GM15510 (cell line): ENCODE data around the gene WIPF3.

ENCODE experiments used
- POLR2A ChIP-seq: IDR thresholded peaks from 3 replicates; pipeline ENCODE4 v1.6.1; 2011; ENCODE audit warnings: borderline replicate concordance; ENCODE audit not compliant: insufficient read length; ENCODE audit errors: extremely low read depth

WIPF3 gene

DNA sequence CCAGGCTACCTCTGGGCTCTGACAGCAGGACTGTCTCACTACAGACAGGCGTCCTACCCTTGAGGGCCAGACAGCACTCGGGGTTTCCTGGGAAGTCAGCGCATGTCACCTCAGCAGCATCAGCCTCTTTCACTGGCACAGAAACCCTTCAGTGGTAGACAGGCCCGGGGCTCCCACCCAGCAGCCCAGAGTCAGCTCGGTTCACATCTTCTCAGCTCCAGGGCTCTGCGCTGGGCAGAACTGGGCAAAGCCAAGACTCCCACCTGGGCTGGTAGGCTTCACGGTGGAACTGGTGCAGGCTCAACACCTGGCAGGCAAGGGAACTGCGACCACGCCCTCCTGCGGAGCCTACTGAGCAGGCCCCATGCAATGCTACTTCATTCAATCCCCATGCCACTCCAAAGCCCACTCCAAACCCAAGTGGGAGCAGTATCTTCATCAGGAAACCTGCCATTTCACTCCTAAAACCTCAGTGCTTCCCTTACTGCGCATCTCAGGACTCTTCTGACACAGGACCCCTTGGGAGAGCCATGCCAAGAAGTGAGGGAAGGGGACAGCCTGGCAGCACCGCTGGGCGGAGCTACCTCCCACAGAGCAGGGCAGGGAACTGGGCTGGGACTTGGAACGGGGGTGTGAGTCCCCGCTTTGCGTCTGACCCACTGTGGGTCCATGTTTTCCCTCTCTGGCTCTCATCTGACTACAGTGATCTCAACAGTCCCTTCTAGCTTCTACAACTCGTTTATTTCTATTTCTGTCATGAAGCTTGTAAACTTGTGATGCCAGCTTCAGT lies 122.9 kb downstream of the WIPF3 start:
- TF ChIP-seq POLR2A: no peak

DNA sequence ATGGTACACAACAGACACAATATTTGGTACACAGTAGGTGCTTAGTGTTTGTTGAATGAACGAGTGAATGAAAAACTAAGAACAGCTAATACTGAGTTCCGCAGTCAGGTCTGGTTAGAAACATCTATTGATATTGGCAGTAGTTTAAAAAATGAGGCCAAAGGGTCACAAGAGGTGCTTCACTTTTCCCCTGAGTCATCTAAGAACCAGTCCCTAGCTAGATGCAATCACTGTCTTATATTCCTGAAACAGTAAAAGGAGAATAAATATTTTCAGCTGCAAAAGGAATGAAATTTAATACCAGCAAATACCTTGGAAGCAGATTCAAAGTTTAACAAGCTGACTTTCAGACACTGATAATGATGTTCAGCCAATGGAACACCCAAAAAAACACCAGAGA lies 128.8 kb downstream of the WIPF3 start:
- TF ChIP-seq POLR2A: no peak

DNA sequence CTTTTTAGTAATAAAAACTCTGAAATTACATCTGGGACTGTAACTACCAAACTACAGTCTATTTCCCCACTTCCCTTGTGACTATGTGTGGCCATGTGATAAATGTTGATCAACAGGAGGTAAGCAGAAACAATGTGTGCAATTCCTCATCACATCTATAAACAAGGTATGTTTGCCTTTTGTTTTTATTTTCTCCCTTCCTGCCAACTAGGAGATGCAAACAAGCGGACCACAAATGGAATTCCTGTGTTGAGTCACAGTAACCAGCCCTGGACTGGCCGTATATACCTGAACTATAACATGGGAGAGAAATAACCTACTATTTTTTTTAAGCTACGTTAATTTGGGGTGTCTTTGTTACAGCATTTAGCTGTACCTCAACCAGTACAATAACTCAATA lies 130.8 kb downstream of the WIPF3 start:
- TF ChIP-seq POLR2A: no peak

- TF ChIP-seq POLR2A: no peak
Observed at GRCh38 chr7:29940199-29940598, 133.9 kb downstream of the WIPF3 start.

DNA sequence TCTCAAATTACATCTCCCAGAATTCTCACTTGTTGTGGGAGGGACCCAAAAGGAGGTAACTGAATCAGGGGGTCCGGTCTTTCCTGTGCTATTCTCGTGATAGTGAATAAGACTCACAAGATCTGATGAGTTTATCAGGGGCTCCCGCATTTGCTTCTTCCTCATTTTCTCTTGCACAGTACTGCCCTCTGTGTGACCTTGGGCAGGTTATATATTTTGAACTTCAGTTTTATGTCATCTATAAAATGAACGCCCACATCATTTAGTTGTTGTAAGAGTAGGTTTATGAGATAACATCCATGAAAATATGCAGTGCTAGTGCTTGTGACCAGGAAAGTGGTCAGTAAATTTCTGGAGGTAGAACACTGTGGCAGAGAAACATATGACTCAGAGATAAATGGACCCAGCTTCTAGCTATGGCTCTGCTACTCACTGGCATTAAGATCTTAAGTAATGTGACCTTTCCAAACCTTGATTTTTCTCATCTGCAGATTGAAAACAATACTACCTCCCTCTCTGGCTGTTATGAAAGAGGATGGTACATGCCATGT lies 139.0 kb downstream of the WIPF3 start:
- TF ChIP-seq POLR2A: no peak

GRCh38 chr7:29946428-29947186 lies 140.3 kb downstream of the WIPF3 start:
- TF ChIP-seq POLR2A: no peak

DNA sequence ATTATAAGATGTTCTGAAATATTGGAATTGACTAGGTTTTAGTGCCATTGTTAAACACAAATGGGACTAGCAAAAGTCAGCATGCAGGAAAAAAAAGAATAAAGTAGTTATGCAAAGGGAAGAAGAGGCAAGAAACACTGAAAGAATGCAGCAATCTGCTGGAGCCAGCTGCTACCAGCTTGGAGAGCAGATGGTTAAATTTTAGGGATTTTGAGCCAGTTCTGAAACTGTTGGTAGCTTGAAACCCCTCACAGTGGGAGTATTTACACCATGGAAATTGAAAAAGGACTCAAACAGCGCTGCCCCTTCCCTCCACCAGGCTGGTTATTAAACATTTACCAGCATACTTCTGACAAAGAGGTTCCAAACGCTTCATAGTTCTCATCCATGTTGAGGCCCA lies 142.3 kb downstream of the WIPF3 start:
- TF ChIP-seq POLR2A: no peak

- no peak for TF ChIP-seq POLR2A
Observed at GRCh38 chr7:29950480-29950879, 144.2 kb downstream of the WIPF3 start.

DNA sequence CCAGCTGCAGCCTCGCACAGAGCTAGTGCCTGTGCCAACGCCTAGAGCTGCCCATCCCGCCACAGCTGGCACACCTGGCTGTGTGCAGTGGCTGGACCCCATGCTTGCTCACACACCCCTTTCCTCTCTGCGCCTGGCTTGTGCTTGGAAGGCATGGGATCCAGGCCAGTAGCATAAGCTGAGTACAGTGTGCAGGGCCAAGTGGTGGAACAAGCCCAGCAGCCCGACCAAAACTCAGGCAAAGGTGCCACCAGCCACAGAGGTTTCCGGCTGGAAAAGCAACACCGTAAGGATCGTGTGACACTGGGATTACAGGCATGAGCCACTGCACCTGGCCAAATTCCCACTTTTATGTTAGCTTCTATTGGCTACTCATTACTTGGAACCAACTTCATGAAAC lies 144.9 kb downstream of the WIPF3 start:
- no peak for TF ChIP-seq POLR2A

GRCh38 chr7:29953726-29954347 lies 147.5 kb downstream of the WIPF3 start:
- no peak for TF ChIP-seq POLR2A

- TF ChIP-seq POLR2A: no peak
Observed at GRCh38 chr7:29955075-29955792, 148.9 kb downstream of the WIPF3 start.

DNA sequence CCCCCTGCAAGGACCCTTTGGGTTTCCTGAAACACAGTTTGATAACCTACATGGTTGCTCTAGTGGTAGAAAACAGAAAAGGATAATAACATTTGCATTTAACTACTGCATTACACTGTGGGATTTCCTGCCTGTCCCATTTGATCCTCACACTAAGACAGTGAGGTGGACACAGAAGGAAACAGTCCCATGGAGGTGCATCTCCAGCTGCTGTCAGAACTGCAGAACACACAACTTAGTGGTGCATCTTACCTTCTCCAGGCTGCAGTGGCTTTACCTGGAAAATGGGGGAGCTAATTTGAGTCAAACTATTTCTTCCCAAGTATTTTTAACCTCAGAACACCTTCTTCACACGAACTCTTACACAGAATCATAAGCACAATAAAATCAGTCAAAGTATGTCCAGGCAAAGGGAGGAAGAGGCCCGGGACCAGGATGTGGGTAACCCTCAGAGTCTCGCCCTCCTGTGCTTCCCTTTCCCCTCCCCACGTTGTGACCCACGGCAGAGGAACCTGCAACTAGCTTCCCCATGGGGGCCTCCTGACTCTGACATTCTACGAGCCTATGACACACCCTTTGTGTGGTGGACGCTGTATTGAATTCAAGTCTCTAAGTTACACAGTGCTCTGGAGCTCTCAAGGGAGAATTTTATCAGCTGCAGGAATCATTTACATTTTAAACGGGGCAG lies 149.6 kb downstream of the WIPF3 start:
- no peak for TF ChIP-seq POLR2A

- no peak for TF ChIP-seq POLR2A
Observed at GRCh38 chr7:29956487-29956836, 150.2 kb downstream of the WIPF3 start.
